Diencephalon (tissue), 1 donor: ENCODE data around the gene NES. TPM values are rescaled to one million over a fixed set of nuclear protein-coding genes. Genes with fewer than 3 reads are reported as not detected.

Source experiments
- total RNA-seq: library from RNA; depleted of rRNA; stranded (reverse); fragments of >200 nt; gene quantifications from one replicate; pipeline ENCODE4 v1.2.3, GENCODE V29; 2014

The NES gene, protein sequence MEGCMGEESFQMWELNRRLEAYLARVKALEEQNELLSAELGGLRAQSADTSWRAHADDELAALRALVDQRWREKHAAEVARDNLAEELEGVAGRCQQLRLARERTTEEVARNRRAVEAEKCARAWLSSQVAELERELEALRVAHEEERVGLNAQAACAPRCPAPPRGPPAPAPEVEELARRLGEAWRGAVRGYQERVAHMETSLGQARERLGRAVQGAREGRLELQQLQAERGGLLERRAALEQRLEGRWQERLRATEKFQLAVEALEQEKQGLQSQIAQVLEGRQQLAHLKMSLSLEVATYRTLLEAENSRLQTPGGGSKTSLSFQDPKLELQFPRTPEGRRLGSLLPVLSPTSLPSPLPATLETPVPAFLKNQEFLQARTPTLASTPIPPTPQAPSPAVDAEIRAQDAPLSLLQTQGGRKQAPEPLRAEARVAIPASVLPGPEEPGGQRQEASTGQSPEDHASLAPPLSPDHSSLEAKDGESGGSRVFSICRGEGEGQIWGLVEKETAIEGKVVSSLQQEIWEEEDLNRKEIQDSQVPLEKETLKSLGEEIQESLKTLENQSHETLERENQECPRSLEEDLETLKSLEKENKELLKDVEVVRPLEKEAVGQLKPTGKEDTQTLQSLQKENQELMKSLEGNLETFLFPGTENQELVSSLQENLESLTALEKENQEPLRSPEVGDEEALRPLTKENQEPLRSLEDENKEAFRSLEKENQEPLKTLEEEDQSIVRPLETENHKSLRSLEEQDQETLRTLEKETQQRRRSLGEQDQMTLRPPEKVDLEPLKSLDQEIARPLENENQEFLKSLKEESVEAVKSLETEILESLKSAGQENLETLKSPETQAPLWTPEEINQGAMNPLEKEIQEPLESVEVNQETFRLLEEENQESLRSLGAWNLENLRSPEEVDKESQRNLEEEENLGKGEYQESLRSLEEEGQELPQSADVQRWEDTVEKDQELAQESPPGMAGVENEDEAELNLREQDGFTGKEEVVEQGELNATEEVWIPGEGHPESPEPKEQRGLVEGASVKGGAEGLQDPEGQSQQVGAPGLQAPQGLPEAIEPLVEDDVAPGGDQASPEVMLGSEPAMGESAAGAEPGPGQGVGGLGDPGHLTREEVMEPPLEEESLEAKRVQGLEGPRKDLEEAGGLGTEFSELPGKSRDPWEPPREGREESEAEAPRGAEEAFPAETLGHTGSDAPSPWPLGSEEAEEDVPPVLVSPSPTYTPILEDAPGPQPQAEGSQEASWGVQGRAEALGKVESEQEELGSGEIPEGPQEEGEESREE (N-terminal part only)
- 48.7 TPM for total RNA-seq

DNA sequence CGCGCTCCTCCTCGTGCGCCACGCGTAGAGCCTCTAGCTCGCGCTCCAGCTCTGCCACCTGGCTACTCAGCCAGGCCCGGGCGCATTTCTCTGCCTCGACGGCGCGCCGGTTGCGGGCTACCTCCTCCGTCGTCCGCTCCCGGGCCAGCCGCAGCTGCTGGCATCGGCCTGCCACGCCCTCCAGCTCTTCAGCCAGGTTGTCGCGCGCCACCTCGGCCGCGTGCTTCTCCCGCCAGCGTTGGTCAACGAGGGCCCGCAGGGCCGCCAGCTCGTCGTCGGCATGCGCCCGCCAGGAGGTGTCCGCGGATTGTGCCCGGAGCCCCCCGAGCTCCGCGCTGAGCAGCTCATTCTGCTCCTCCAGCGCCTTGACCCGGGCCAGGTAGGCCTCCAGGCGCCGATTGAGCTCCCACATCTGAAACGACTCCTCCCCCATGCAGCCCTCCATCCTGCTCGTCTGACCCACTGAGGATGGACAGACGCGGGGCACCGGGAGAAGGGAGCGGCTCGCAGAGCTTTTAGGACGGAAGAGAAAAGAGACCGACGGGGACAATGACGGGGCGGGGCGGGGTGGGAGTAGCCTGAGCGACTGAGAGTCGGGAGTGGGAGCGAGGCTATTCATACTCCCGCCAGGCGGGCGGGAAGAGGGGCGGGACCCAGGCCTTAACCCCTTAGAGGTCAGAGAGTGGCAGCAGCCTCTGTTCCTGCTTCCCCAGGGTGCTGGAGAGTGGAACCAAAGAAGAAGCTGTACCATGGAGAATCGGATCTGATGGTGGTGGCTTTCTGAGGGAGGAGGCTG, at the start of gene NES:
Gene NES, minus strand, starts transcription at position 588 of the 796 bp plus-strand sequence. Its CDS starts 143 bp downstream, at position 445.

DNA sequence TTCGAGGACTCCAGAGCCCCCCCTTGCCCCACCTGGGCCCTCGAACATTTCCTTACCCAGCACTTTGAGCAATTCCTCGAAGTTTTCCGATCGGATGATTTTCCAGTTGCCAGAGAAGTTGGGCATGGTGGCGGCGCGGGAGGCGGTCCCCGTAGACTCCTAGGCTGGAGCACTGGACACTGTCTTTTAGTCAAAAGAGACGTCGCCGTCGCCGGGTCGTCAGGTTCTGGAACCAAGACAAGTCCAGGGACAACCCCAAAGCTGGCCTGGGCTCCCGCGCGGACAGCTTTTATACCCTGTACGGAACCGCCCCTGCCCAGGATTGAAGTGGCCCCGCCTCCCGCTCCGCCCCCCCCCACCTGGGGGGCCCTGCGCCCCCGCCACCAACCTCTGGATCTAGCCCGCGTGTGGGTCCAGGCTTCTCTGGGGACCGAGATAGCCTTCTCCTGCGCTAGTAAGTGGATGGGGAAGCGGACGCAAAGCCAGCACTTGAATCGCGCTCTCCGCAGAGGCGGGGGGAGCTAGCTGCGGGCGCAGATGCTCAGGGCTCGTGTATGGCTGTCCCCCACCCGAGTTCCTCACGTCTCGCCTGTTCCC, 28.2 kb upstream of the NES start, which contains the start of gene CRABP2:
Gene CRABP2, minus strand, starts transcription at position 263 of the 597 bp plus-strand sequence. Its CDS starts 137 bp downstream, at position 126.

DNA sequence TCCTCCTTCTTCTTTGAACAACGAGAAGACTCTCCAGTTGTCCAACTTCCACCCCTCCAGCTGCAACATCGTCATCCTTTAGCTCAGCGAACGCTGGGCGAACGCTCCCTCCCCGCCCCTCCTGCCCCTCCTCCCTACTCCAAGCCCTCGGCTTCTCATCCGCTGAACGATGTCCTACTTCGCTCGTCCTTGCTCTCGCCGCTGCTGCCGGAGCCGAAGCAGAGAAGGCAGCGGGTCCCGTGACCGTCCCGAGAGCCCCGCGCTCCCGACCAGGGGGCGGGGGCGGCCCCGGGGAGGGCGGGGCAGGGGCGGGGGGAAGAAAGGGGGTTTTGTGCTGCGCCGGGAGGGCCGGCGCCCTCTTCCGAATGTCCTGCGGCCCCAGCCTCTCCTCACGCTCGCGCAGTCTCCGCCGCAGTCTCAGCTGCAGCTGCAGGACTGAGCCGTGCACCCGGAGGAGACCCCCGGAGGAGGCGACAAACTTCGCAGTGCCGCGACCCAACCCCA, 35.4 kb downstream of the NES start, which contains the start of gene BCAN:
Gene BCAN, plus strand, starts transcription at position 357 of the 504 bp plus-strand sequence. CDS start 3,938 bp downstream, outside the sequence.

DNA sequence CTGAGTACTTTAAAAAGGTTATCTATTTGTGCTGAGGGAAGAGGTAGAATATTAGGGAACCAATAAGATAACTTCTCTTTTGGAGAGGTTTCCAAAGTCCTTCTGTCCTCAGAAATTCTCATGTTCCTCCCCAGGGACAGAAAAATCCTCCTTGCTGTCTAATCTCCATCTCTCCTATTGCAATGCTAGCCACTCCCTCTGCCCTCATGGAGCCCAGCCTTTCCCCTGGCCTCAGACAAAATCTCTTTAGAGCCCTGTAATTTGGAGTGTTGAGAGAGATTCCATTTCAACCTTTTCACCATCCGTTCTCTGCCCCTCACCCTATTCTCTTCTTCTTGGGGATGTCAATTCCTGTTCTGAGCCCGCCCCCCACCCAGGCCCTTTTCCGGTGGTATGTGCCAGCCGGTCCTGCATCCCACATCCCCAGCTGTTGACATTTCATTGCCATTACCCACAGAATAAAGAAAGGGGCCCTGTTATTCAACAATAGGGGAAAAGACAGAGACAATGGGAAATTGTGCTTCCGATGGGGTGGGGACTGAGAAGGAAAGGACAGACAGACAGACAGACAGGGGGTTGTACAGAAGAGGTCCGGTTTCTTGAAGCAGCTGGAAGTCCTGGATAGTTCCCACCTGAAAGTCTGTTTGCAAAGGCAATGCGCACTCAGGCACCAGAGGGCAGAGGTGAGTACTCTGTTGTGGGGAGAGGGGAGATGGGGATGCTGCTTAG, 58.2 kb downstream of the NES start, which contains the start of gene HAPLN2:
Gene HAPLN2, plus strand, starts transcription at position 563 of the 729 bp plus-strand sequence. CDS start 4,076 bp downstream, outside the sequence.

Other genes starting within 250 kb of the NES start
- 7.6 TPM for gene MEF2D, start 176.6 kb downstream of the NES start, total RNA-seq
- gene IQGAP3, start 104.8 kb downstream of the NES start, total RNA-seq = 3.5 TPM
- not detected for gene TTC24, start 97.7 kb downstream of the NES start, total RNA-seq
- 54.0 TPM for gene NAXE, start 85.6 kb downstream of the NES start, total RNA-seq
- 11.5 TPM for gene GPATCH4, start 75.9 kb downstream of the NES start, total RNA-seq
- 0.23 TPM for gene HAPLN2, start 58.0 kb downstream of the NES start, total RNA-seq
- 219 TPM for gene BCAN, start 35.3 kb downstream of the NES start, total RNA-seq
- gene CRABP2, start 28.2 kb upstream of the NES start, total RNA-seq = 8.8 TPM
- 7.2 TPM for gene METTL25B, start 51.1 kb upstream of the NES start, total RNA-seq
- 15.7 TPM for gene ISG20L2, start 51.4 kb upstream of the NES start, total RNA-seq
- 21.5 TPM for gene MRPL24, start 63.7 kb upstream of the NES start, total RNA-seq
- gene HDGF, start 74.3 kb upstream of the NES start, total RNA-seq = 62.7 TPM
- gene PRCC, start 90.1 kb upstream of the NES start, total RNA-seq = 28.1 TPM
- not detected for gene SH2D2A, start 139.4 kb upstream of the NES start, total RNA-seq
- 0.46 TPM for gene INSRR, start 181.7 kb upstream of the NES start, total RNA-seq
- 6.2 TPM for gene NTRK1, start 183.5 kb upstream of the NES start, total RNA-seq
- 0.92 TPM for gene PEAR1, start 216.3 kb upstream of the NES start, total RNA-seq
- gene LRRC71, start 243.2 kb upstream of the NES start, total RNA-seq = 1.2 TPM